CMK (cell line): ENCODE measurements around the gene CREG2.

ENCODE experiments used
- DNase-seq: peaks from one replicate; pipeline ENCODE4 v3.0.0-alpha.2; 2010; ENCODE audit warnings: low read depth

CREG2 gene

DNA sequence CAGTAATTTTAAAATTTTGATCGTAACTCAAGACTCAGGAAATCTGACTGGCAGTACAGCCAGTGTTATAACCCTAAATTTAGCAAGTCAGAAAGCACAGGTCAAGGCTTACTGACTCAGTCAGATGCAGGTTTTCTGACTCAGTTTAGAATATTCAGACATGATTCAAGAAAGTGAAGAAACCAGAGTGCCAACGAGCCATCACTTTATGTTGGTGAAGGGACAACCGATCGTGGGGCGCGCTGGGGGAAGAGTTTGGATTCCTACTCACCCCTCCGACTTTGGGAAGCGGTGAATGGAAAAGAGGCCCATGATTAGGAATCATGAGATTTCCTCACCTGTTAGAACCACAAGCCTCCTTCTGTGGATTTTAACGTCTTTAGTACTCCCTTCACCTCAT lies 79.8 kb downstream of the CREG2 start:
- DNase-seq: no peak

DNA sequence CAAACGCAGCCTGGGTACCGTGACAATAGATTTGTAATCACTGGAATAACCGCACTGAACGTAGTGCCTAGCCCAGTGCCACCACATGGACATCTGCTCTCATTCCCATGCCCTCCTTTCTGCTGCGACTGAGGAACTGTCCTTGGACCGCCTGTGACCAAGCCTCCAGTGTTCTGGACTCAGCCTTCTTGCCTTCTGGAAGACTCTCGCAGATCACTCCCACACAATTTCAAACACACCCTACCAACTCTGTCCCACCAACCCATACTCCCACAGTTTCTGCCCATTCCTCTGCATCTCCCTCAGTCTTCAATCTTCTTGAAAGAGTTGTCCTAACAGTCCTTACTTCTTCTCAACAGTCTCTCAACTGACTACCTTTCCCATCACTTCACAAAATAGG lies 80.9 kb downstream of the CREG2 start:
- DNase-seq: no peak

DNA sequence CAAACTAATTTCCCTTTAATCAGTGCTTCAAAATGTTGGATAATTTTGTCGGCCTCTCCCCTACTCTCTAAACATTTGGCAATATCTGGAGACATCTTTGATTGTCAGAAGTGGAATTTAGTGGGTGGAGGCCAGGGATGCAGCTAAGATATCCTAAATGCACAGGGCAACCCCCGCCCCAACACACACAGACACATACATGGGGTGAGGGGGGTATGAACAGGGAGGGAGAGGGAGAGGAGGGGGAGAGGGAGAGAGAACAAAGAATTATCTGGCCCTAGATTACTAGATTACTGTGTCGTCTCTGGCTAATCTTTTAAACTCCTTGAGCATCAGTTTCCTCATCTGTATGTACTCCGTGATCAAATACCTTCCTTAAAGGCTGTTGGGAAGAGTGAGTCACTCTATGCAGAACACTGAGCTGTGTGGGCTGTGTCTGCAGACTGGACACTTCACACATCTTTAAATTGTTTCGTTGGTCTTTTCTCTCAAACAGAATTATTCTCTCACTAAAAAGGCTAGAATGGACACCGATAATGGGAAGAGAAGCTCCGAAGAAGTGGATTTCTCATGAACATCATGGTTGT lies 81.7 kb downstream of the CREG2 start:
- DNase-seq: no peak

DNA sequence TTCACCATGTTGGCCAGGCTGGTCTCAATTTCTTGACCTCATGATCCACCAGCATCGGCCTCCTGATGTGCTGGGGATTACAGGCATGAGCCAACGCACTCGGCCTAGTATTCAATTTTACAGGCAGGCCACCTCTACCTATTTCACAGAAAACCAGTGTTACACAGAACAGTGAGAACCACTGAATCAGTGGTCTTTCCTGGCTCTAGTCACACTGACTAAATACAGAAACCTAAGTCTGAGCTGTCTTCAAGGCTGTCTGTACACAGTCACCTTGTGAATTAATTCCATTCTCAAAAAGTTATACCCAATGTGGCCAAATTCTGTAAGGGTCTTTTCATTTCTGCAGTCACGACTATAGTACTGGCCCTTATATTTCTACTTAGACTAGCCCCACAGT lies 82.3 kb downstream of the CREG2 start:
- DNase-seq: no peak

DNA sequence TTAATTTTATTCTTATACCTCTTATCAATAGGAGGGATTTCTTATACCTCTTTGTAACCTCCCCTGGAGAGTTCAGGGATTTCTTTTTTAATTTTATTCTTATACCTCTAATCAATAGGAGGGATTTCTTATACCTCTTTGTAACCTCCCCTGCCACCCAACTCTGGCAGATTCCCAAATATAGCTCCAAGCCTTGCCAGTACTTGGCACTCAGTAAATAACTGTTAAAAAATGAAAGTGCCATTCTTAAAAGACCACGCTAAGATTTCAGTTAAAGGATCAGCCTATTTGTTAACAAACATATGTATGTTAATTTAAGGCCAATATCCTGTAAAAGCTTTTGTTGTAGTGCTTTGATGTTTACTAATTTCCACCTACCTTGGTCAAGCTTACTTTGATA lies 83.6 kb downstream of the CREG2 start:
- no peak for DNase-seq

DNA sequence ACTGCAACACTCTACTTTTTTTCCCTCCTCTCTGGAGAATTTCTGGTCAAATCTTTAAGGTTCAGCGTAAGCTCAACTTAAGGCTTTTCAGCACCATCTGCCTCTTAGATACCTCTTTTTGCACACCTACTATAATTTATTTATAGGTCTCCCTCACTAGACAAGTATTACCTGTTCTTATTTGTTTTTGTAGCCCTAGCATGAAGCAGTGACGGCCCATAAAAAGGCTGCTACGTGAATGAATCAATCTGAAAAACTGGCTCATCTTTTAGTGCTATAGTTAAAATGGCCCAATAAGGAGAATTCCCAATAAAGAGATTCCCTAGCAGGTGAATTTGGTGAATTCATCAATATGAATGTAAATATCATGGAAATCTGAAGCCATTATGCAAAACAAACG lies 85.3 kb downstream of the CREG2 start:
- no peak for DNase-seq

DNA sequence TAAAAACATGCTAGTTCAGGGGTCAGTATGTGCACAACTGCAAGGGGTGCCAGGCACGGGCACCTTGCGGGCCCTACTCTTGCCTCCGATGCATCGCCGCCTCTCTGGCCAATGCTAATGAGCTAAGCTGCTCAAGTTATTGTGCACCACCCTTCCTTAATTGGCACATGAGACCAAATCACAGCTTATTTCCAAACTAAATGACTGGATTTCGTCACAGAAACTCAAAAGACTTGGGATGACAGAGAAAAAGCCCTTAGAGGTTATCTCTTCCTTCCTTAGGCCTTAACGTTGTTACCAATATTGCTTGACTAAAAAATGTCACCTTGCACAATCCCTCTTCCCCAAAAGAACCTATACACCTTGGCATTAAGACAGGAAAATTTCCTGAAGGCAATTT lies 86.5 kb downstream of the CREG2 start:
- DNase-seq: no peak

DNA sequence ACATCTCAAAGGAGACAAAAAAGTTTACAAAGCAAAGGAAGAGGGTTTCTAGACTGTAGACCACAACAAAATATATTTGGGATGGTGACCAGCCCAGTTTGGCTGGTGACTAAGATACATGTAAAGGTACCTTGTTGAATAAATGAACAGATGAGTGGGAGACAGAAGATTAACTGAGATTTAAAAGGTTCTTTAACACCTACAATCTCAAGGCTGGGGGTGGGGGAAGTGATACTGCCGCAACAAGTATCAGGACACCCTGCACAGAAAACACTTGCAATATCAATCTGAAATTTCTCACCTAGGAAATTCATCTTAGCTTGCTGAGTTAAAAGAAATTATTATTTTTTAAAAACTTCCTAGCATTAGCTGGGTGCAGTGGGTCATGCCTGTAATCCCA lies 87.1 kb downstream of the CREG2 start:
- no peak for DNase-seq

DNA sequence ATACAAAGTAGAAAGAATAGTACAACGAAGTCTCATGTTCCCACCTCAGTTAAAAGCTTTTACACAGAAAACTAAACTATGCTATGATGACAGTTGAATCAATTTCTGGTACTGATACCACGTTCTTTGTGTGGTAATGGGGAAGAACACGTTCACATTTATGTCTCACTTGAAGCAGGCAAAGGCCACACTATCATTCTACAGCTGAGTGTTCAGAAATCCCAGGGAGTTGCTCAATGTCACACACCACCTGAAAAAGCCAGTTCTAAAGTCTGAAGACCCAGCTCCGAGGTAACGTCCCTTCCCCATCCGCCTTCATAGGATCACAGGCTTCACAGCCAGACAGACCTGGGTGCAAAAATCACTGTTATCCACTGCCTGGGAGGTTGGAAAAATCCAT lies 87.7 kb downstream of the CREG2 start:
- no peak for DNase-seq

DNA sequence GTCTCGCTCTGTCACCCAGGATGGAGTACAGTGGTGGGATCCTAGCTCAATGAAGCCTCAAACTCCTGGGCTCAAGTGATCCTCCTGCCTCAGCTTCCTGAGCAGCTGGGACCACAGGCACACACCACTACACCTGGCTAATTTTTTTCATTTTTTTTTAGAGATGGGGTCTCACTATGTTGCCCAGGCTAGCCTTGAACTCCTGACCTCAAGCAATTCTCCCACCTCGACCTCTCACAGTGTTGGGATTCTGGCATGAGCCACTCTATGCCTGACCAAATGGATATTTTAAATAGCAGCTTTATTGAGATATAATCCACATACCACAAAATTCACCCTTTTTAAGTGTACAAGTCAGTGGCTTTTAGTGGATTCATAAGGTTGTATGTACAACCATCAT lies 89.9 kb downstream of the CREG2 start:
- DNase-seq: no peak

DNA sequence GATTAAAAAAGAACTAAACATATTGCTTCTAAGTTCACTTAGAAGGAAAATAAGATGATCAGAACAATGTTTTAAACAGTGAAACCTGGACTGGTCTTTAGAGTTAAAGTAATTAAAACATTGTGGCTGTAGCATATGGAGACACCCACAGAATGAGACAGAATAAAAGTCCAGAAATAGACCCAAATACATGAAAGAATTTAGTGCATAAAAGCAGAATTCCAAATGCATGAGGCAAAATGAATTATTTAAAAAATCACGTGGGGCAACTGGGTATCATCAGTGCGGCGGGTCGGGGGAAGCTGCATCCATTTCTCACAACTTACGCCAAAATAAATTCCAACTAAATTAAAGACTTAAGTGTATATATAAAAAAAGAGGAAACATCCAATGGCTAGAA lies 90.9 kb downstream of the CREG2 start:
- no peak for DNase-seq

DNA sequence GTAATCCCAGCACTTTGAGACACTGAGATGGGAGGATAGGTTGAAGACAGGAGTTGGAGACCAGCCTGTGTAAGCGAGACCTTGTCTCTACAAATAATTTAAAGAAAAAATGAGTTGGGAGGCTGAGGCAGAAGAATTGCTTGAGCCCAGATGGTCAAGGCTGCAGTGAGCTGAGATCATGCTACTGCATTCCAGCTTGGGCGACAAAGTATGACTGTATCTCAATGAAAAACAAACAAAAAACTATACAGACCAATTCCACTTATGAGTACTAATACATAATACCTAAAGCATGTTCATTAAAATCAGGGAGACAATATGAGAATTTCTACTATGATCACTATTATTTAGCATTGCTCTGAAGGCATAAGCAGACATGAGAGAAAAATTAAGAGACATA lies 91.4 kb downstream of the CREG2 start:
- DNase-seq: no peak
